ENCODE results near the gene CRYBA2. TPM values are rescaled to one million over a fixed set of nuclear protein-coding genes. Genes with fewer than 3 reads are reported as not detected.

The CRYBA2 gene
- total RNA-seq, 2 experiments from 2014 or later: not detected

DNA sequence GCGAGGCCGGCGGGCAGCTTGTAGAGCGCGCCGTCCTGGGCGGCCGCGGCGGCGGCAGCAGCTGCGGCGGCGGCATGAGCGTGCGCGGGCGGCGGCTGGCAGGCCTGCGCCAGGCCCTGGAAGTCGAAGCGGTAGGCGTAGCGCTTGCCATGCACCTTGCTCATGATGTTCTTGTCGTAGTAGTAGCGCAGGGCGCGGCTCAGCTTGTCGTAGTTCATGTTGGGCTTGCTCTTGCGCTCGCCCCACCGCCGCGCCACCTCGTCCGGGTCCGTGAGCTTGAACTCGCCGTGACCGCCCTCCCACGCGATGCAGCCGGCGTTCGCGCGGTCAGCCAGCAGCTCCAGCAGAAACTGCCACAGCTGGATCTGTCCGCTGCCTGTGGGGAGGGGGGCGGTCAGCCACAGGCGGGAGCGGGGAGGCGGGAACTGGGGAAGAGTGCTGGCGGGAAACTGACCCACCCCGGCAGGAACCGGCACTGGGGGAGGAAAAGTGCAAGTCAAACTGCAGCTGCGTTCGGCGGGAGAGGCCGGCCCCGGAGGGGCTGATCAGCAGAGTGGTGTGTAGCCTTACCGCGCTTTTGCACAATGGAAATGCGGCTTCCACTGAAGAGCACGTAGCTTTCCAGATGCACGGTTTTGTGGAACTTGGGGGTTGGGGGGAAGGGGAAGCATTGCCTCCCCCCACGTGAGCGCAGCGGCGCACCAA is 11.2 kb downstream of the CRYBA2 start:
- ChIA-PET POLR2A (no interaction called here), CTCF (ENCODE audit: unreplicated experiment) (interaction anchor here (0.6 kb wide), 1 partner anchor 60 kb away, joined by 3 read pairs; no protein-coding TSS in a partner anchor)
- no peaks in the 10 kb centered on the region for H3K9me2 ChIP-seq (ENCODE audit: insufficient read depth, low read length)
- no peak overlapping the region for H3K4me3 ChIP-seq (ENCODE audit: low read depth, low read length, poor library complexity, severe bottlenecking)
- no peak overlapping the region for H3K27ac ChIP-seq (ENCODE audit: low read depth, low read length, poor library complexity, severe bottlenecking)
- no peak for DNase-seq (ENCODE audit: low spot score)
- no peaks in the 10 kb centered on the region for H3K4me1 ChIP-seq (ENCODE audit: insufficient read depth, low read length, poor library complexity, severe bottlenecking)
- no peak overlapping the region for H3K4me2 ChIP-seq (ENCODE audit: low read length)
- no TSS peak for BruUV-seq (replicated peaks)
- intact Hi-C loops (cut with micrococcal nuclease; ENCODE audit: unreplicated experiment): loop anchor here (2.0 kb wide), 3 partner anchors 71 to 129 kb away; no protein-coding TSS in a partner anchor
- H3K79me2 ChIP-seq (ENCODE audit: insufficient read depth, low read depth, low read length): no peaks in the 10 kb centered on the region
- no peaks in the 10 kb centered on the region for H3K9me3 ChIP-seq (ENCODE audit: low read length)
- H2AFZ ChIP-seq (ENCODE audit: low read length): no peak overlapping the region
- no peak for TF ChIP-seq EZH2phosphoT487 (IDR thresholded peaks at IDR 0.05; ENCODE audit: borderline replicate concordance, low read depth, low read length)
- TF ChIP-seq, protein P1, sequence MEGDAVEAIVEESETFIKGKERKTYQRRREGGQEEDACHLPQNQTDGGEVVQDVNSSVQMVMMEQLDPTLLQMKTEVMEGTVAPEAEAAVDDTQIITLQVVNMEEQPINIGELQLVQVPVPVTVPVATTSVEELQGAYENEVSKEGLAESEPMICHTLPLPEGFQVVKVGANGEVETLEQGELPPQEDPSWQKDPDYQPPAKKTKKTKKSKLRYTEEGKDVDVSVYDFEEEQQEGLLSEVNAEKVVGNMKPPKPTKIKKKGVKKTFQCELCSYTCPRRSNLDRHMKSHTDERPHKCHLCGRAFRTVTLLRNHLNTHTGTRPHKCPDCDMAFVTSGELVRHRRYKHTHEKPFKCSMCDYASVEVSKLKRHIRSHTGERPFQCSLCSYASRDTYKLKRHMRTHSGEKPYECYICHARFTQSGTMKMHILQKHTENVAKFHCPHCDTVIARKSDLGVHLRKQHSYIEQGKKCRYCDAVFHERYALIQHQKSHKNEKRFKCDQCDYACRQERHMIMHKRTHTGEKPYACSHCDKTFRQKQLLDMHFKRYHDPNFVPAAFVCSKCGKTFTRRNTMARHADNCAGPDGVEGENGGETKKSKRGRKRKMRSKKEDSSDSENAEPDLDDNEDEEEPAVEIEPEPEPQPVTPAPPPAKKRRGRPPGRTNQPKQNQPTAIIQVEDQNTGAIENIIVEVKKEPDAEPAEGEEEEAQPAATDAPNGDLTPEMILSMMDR (conservative IDR thresholded peaks at IDR 0.05; ENCODE audit: low read length): no peak
- H4K20me1 ChIP-seq (ENCODE audit: insufficient read depth, low read length): no peaks in the 10 kb centered on the region
- no peaks in the 10 kb centered on the region for H3K36me3 ChIP-seq (ENCODE audit: insufficient read depth, low read length)

DNA sequence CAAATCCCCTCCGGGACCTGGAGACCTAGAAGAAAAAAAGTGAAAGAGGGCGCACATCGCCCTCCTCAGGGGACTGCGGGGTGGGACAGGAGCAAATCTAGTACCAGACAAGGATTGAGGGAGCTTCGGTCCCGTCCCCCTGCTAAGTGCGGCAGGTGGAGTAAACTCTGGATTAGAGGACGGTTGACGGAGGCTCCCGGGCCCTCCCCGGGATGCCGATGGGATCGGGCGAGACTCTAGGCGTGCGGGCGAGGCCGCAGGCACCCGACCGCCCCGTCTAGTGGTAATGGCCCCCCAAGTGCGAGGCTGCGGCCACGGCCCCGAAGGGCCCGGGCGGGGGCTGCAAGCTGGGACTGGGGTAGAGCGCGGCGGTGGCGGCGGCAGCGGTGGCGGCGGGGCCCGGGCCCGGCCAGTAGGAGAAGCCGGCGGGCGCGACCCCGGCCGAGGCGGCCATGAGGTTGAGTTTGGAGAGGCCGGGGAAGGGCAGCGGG is 11.8 kb downstream of the CRYBA2 start:
- Histone ChIP-seq H3K9me2 (ENCODE audit: insufficient read depth, low read length) (no peaks in the 10 kb centered on the region), H3K9me3 (ENCODE audit: low read length) (no peaks in the 10 kb centered on the region), H3K79me2 (ENCODE audit: insufficient read depth, low read depth, low read length) (no peaks in the 10 kb centered on the region), H3K4me3 (ENCODE audit: low read depth, low read length, poor library complexity, severe bottlenecking) (no peak overlapping the region), H3K27ac (ENCODE audit: low read depth, low read length, poor library complexity, severe bottlenecking) (no peak overlapping the region), H3K4me1 (ENCODE audit: insufficient read depth, low read length, poor library complexity, severe bottlenecking) (no peaks in the 10 kb centered on the region), H4K20me1 (ENCODE audit: insufficient read depth, low read length) (no peaks in the 10 kb centered on the region), H2AFZ (ENCODE audit: low read length) (no peak overlapping the region), H3K36me3 (ENCODE audit: insufficient read depth, low read length) (no peaks in the 10 kb centered on the region), H3K4me2 (ENCODE audit: low read length) (no peak overlapping the region)
- BruUV-seq (replicated peaks): no TSS peak
- TF ChIP-seq, protein P1 (conservative IDR thresholded peaks at IDR 0.05; ENCODE audit: low read length): 0 out of 2 replicates have a peak, but pooled peaks have one; percentile 33
- no peak for TF ChIP-seq EZH2phosphoT487 (IDR thresholded peaks at IDR 0.05; ENCODE audit: borderline replicate concordance, low read depth, low read length)
- no peak for DNase-seq (ENCODE audit: low spot score)
- POLR2A ChIA-PET: no interaction called here
- intact Hi-C loops (cut with micrococcal nuclease; ENCODE audit: unreplicated experiment): loop anchor here (2.0 kb wide), 3 partner anchors 71 to 129 kb away; no protein-coding TSS in a partner anchor
- CTCF ChIA-PET (ENCODE audit: unreplicated experiment): no interaction called here
